HCT116 (cell line): ENCODE data around the gene C3orf70. TPM values are rescaled to one million over a fixed set of nuclear protein-coding genes. Genes with fewer than 3 reads are reported as not detected.

Experiments
- ATAC-seq: fragments of 200-7000 bp; cut with Tn5 transposase; 2 replicates; pipeline ENCODE4 v1.9.1; 2020; ENCODE audit warnings: mild to moderate bottlenecking, moderate library complexity
- BruUV-seq: library from RNA; stranded (reverse); fragments of 400-500 nt; replicated peaks from 2 replicates; lab custom pipeline; 2021; lab: Mats Ljungman, UMichigan
- CTCF ChIA-PET: fragments of 300-600 bp; sonication (Branson Sonifier 250); formaldehyde crosslinking; loops from one replicate; lab custom pipeline; 2021; ENCODE audit warnings: antibody characterized with exemption; lab: Charles Lee
- POLR2A ChIA-PET: fragments of 300-600, 350-600 bp; sonication (Branson Sonifier 250); formaldehyde crosslinking; loops from one replicate; lab custom pipeline; 2021; ENCODE audit warnings: antibody characterized with exemption; lab: Charles Lee
- RAD21 ChIA-PET, 2 experiments: fragments of 300-600 bp; sonication (Branson Sonifier 250); formaldehyde crosslinking; loops; one replicate each; lab custom pipeline; 2023; ENCODE audit warnings: low total read pairs in 2 of 2; ENCODE audit not compliant: uncharacterized antibody in 2 of 2, unreplicated experiment in 2 of 2, low non-redundant PET in 1 of 2; lab: Charles Lee
- DNase-seq: peaks from one replicate; pipeline ENCODE4 v3.0.0-alpha.2; 2010; ENCODE audit warnings: low read depth, low spot score
- H2AFZ ChIP-seq: fragments of 200-600 bp; shearing (Covaris generic), sonication (generic); 2 replicates; pipeline ENCODE4 v1.6.1; 2017; ENCODE audit warnings: low read depth, mixed run types, mixed read lengths, antibody characterized with exemption, low read length; ENCODE audit not compliant: poor library complexity, severe bottlenecking
- H3K27ac ChIP-seq: 2 replicates; pipeline ENCODE4 v1.5.1; 2012; ENCODE audit warnings: low read depth, low read length
- H3K27me3 ChIP-seq: fragments of 200-600 bp; sonication (generic); 2 replicates; pipeline ENCODE4 v1.6.1; 2016; ENCODE audit warnings: mixed run types, low read length, mixed read lengths; ENCODE audit not compliant: insufficient read depth
- H3K36me3 ChIP-seq, 2 experiments: fragments of 200-500 bp in 1 of 2; fragments of 200-600 bp in 1 of 2; sonication (Bioruptor generic) in 1 of 2; sonication (generic) in 1 of 2; 2 replicates each; pipeline versions ENCODE4 v1.5.1 to v1.6.1; 2014 to 2016; ENCODE audit warnings: low read length in 2 of 2, inconsistent platforms in 1 of 2, mixed read lengths in 1 of 2, mixed run types in 1 of 2; ENCODE audit not compliant: insufficient read depth in 2 of 2, control insufficient read depth in 1 of 2
- H3K4me1 ChIP-seq, 2 experiments: fragments of 200-600 bp in 1 of 2; sonication (generic) in 1 of 2; 2 replicates each; pipeline versions ENCODE4 v1.5.1 to v1.6.1; 2012 to 2017; ENCODE audit warnings: low read length in 2 of 2, inconsistent platforms in 1 of 2, mild to moderate bottlenecking in 1 of 2, mixed read lengths in 1 of 2, mixed run types in 1 of 2, moderate library complexity in 1 of 2; ENCODE audit not compliant: insufficient read depth in 2 of 2, control insufficient read depth in 1 of 2
- H3K4me2 ChIP-seq: fragments of 200-600 bp; sonication (generic); 2 replicates; pipeline ENCODE4 v1.6.1; 2017; ENCODE audit warnings: mixed run types, low read length, mixed read lengths
- H3K4me3 ChIP-seq, 2 experiments: fragments of 200-600 bp in 1 of 2; sonication (generic) in 1 of 2; replicated peaks in 1 of 2; 2 replicates each; pipeline ENCODE4 v1.5.1; 2011 to 2016; ENCODE audit warnings: low read length in 2 of 2, control low read depth in 1 of 2, low read depth in 1 of 2, mild to moderate bottlenecking in 1 of 2, mixed read lengths in 1 of 2, mixed run types in 1 of 2
- H3K79me2 ChIP-seq: fragments of 200-600 bp; sonication (generic); 2 replicates; pipeline ENCODE4 v1.6.1; 2017; ENCODE audit warnings: mild to moderate bottlenecking, mixed run types, low read length, moderate library complexity, mixed read lengths; ENCODE audit not compliant: insufficient read depth
- H3K9ac ChIP-seq: fragments of 200-600 bp; sonication (generic); 2 replicates; pipeline ENCODE4 v1.6.1; 2016; ENCODE audit warnings: low read length, mixed read lengths
- H3K9me2 ChIP-seq: fragments of 200-600 bp; sonication (generic), shearing (Covaris generic); 2 replicates; pipeline ENCODE4 v1.6.1; 2017; ENCODE audit warnings: mixed run types, mild to moderate bottlenecking, moderate library complexity; ENCODE audit not compliant: insufficient read depth
- H3K9me3 ChIP-seq, 2 experiments: fragments of 200-500 bp in 1 of 2; fragments of 200-600 bp in 1 of 2; sonication (Bioruptor generic) in 1 of 2; sonication (generic) in 1 of 2; 2 replicates each; pipeline ENCODE4 v1.6.1; 2014 to 2017; ENCODE audit warnings: low read length in 2 of 2, mixed read lengths in 2 of 2, inconsistent platforms in 1 of 2, low read depth in 1 of 2, mild to moderate bottlenecking in 1 of 2, mixed run types in 1 of 2, moderate library complexity in 1 of 2; ENCODE audit not compliant: control insufficient read depth in 1 of 2, insufficient read depth in 1 of 2
- H4K20me1 ChIP-seq: fragments of 200-600 bp; sonication (generic), shearing (Covaris generic); 2 replicates; pipeline ENCODE4 v1.6.1; 2017; ENCODE audit warnings: mixed run types, mild to moderate bottlenecking, moderate library complexity; ENCODE audit not compliant: insufficient read depth
- ATF3 ChIP-seq: IDR thresholded peaks from 2 replicates; pipeline ENCODE4 v1.6.1; 2012
- CEBPB ChIP-seq: IDR thresholded peaks from 2 replicates; pipeline ENCODE4 v1.6.1; 2012; ENCODE audit warnings: low read depth
- EGR1 ChIP-seq: IDR thresholded peaks from 2 replicates; pipeline ENCODE4 v1.6.1; 2012; ENCODE audit warnings: low read depth
- EZH2 ChIP-seq: fragments of 200-600 bp; sonication (generic); IDR thresholded peaks from 2 replicates; pipeline ENCODE4 v1.6.1; 2017; ENCODE audit warnings: antibody characterized with exemption, mixed run types
- EZH2phosphoT487 ChIP-seq: fragments of 200-600 bp; IDR thresholded peaks from 2 replicates; pipeline ENCODE4 v1.6.1; 2018; ENCODE audit warnings: antibody characterized with exemption, borderline replicate concordance
- POLR2A ChIP-seq: IDR thresholded peaks from 2 replicates; pipeline ENCODE4 v1.7.0; 2011; ENCODE audit warnings: borderline replicate concordance; ENCODE audit not compliant: insufficient read depth, insufficient read length; ENCODE audit errors: extremely low read depth
- POLR2AphosphoS5 ChIP-seq: IDR thresholded peaks from 2 replicates; pipeline ENCODE4 v1.6.1; 2011; ENCODE audit warnings: mild to moderate bottlenecking, low read depth, low read length, moderate library complexity
- SRF ChIP-seq: IDR thresholded peaks from 2 replicates; pipeline ENCODE4 v1.6.1; 2012; ENCODE audit warnings: low read depth
- YY1 ChIP-seq: IDR thresholded peaks from 2 replicates; pipeline ENCODE4 v1.6.1; 2011; ENCODE audit warnings: low read length, low read depth, moderate library complexity, mild to moderate bottlenecking; ENCODE audit not compliant: insufficient replicate concordance; ENCODE audit errors: extremely low read depth
- ZBTB33 ChIP-seq: IDR thresholded peaks from 2 replicates; pipeline ENCODE4 v1.6.1; 2011; ENCODE audit warnings: mild to moderate bottlenecking, low read length, moderate library complexity; ENCODE audit not compliant: insufficient replicate concordance; ENCODE audit errors: extremely low read depth
- ZNF274 ChIP-seq: fragments of 200-500 bp; sonication (Bioruptor generic); IDR thresholded peaks from 2 replicates; pipeline ENCODE4 v1.6.1; 2014; ENCODE audit warnings: mild to moderate bottlenecking, low read depth, low read length, inconsistent platforms
- intact Hi-C: fragments of 100-400 bp; cut with micrococcal nuclease; formaldehyde crosslinking; loops from 2 replicates; pipeline ENCODE4 v1.10.0; 2022
- total RNA-seq: library from RNA; stranded (reverse); gene quantifications from one replicate; pipeline ENCODE4 v1.2.1, GENCODE V29; 2021; ENCODE audit not compliant: unreplicated experiment

The C3orf70 gene
- total RNA-seq, 1 experiment from 2014 or later: not detected

GRCh38 chr3:185151964-185152409 lies 873 bp downstream of the C3orf70 start:
- no peaks in the 10 kb centered on the region for H3K79me2 ChIP-seq
- no peak overlapping the region for H3K4me3 ChIP-seq
- no TSS peak for BruUV-seq
- RAD21 ChIA-PET: no interaction called here
- ATAC-seq (no peak), DNase-seq (no peak)
- H3K4me2 ChIP-seq: no peak overlapping the region
- H3K27me3 ChIP-seq: peaks cover 44% of the 10 kb centered on the region
- POLR2A ChIA-PET: no interaction called here
- TF ChIP-seq ATF3 (no peak), EZH2 (no peak), YY1 (no peak), SRF (no peak), ZBTB33 (no peak), POLR2AphosphoS5 (no peak), CEBPB (no peak), POLR2A (no peak), EZH2phosphoT487 (no peak), EGR1 (no peak), ZNF274 (no peak)
- CTCF ChIA-PET: interaction anchor here (0.8 kb wide), 1 partner anchor 24 kb away, joined by 3 read pairs; no protein-coding TSS in a partner anchor
- intact Hi-C loops: no loop called here
- no peak overlapping the region for H2AFZ ChIP-seq
- no peak overlapping the region for H3K9ac ChIP-seq
- no peaks in the 10 kb centered on the region for H3K36me3 ChIP-seq
- H3K4me1 ChIP-seq: no peaks in the 10 kb centered on the region
- no peaks in the 10 kb centered on the region for H3K9me3 ChIP-seq
- H3K9me2 ChIP-seq: no peaks in the 10 kb centered on the region
- no peak overlapping the region for H3K27ac ChIP-seq
- H4K20me1 ChIP-seq: no peaks in the 10 kb centered on the region
